Measurements from ENCODE around the gene CPT2.
"Not testable (repeated sequence)": the region's sequence is repeated elsewhere in the genome, so short reads cannot be mapped to it uniquely, and the experiment has no call there.

Gene CPT2

DNA sequence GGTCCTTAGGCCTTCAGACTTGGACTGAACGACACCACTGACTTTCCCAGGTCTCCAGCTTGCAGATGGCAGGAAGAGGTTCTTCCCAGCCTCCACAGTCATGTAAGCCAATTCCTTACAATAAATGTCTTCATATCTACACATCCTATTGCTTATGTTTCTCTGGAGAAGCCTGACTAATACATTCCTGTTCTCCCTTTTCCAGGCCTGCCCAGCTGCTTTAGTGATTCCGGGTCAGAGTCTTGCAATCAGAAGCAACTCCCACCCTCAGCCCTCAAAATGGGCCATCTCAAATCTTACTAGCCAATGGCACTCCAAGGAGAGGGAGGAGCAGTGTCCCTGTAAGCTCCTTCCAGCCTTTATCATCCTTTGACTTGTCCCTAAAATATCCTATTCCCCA lies 16.4 kb upstream of the CPT2 start:
- DNase-seq = no peak
- intact Hi-C loops (cut with DNase I) = no loop called here

DNA sequence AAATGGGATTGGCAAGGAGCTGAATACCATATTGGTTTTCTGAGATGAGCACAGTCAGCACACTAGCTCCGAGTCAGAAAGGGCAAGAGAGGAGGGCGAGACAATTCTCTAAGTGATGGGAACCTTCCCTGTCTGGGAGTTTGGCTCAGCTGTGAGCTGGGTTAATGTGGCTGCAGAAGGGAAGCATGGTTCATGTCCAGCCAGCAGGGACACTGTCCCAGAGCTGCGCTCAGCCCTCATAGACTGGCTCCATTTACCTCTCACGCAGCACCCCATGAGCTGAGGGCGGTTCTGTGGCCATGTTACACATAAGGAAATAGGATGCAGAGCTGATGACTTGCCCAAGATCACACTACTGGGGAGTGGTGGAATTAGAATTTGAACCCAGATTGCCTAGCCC lies 15.7 kb upstream of the CPT2 start:
- no peak for DNase-seq
- intact Hi-C loops (cut with DNase I) = no loop called here

DNA sequence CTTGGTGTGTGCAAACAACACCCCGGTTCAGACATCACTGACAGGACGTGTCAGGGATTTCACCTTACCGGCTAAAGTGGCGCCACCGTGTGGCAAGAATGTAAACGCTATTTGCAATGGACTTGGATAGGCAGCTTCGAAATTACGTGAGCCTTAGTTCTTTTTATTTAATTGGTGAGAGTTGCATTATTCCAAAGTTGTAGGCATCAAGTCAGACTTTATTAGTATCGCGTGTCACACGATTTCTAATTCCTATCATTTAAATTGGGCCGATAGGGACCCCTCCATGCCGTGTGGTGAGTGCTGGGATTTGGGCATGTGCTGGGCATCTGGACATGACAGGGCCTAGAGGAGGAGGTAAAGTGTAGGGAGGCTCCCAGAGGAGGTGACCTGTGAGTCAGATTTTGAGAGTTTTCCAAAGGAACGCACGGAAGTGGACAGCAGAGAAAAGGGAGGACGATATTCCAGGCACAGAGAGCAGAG lies 14.5 kb upstream of the CPT2 start:
- intact Hi-C loops (cut with DNase I) = no loop called here
- DNase-seq = peak; percentile 67 to 93 (median 86)

DNA sequence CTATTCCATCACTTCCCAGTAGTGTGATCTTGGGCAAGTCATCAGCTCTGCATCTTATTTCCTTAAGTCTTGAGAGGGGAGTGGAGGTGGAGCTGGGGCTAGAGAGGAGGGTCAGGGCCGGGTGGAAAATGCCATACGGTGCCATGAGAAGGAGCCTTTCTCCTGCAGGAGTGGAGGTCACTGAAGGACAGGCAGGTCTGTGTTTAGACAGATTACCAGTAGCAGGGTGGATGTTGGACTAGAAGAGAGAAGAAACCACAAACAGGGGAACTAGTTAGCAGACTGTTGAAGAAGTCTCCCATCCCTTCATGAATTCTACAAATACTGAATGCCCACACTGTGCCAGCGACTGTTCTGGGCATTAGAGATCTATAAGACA lies 13.9 kb upstream of the CPT2 start:
- no peak for DNase-seq
- intact Hi-C loops (cut with DNase I) = no loop called here

GRCh38 chr1:53183095-53183990 lies 13.3 kb upstream of the CPT2 start:
- intact Hi-C loops (cut with DNase I) = no loop called here
- no peak for DNase-seq

DNA sequence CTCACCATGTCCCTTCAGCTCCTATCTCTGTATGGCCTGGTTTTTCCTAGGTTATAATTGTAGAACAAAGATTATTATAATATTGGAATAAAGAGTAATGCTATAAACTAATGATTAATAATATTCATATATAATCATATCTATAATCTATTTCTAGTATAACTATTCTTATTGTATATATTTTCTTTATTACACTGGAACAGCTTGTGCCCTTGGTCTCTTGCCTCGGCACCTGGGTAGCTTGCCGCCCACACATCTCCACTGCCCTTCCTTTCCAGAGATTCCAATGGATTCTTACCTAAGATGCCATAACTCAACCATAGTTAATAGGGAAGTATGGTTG lies 10.7 kb upstream of the CPT2 start:
- DNase-seq; intact Hi-C loops (cut with DNase I): not testable (repeated sequence)

DNA sequence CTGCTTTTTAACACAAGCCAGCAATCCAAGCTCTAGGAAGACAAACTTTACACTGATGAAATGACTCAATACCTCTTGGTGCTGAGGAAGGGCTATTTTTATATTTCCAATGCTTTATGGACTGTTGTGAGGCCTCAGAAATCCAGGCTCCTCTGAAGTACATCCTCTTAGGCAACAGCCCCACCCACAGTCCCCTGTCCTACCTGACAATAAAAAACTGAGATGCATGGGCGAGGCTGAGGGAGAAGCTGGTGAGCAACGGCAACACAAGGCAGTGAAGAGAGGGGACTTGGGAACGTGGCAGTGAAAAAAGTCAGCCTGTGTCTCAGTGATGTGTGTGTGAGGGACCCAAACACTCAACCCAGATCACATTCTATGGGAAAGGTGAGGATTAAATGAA lies 10.1 kb upstream of the CPT2 start:
- DNase-seq = no peak
- intact Hi-C loops (cut with DNase I) = no loop called here

GRCh38 chr1:53187401-53187800 lies 9.2 kb upstream of the CPT2 start:
- DNase-seq = no peak
- intact Hi-C loops (cut with DNase I) = no loop called here

GRCh38 chr1:53188099-53188498 lies 8.5 kb upstream of the CPT2 start:
- DNase-seq = no peak
- intact Hi-C loops (cut with DNase I) = no loop called here

DNA sequence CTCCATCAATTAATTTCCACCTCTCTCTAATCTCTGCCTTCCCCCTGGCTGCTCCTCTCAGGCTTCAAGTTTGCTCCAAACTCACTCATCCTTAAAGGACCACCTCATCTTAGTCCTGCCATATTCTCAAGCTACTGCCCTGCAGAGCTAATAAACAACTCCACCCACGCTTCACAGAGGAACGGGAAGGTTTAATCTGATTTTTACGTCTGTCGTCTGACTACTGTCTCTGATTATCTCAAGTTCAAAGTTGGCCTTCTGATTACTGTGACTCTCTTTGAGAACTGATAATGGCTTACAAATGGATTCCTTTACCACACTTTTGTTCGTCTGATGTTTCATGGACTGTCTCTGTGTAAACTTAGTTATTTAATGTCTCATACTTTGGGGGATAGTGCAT lies 7.6 kb upstream of the CPT2 start:
- DNase-seq = no peak
- intact Hi-C loops (cut with DNase I) = no loop called here

- DNase-seq = no peak
- intact Hi-C loops (cut with DNase I) = no loop called here
Measured at GRCh38 chr1:53190210-53190611, 6.4 kb upstream of the CPT2 start.

GRCh38 chr1:53195246-53196016 lies 1.2 kb upstream of the CPT2 start:
- intact Hi-C loops (cut with DNase I) = no loop called here

GRCh38 chr1:53196017-53196484 lies 573 bp upstream of the CPT2 start:
- intact Hi-C loops (cut with DNase I) = no loop called here

More at GRCh38 chr1:53195246-53196016, 1.2 kb upstream of the CPT2 start:
- DNase-seq = no peak

DNA sequence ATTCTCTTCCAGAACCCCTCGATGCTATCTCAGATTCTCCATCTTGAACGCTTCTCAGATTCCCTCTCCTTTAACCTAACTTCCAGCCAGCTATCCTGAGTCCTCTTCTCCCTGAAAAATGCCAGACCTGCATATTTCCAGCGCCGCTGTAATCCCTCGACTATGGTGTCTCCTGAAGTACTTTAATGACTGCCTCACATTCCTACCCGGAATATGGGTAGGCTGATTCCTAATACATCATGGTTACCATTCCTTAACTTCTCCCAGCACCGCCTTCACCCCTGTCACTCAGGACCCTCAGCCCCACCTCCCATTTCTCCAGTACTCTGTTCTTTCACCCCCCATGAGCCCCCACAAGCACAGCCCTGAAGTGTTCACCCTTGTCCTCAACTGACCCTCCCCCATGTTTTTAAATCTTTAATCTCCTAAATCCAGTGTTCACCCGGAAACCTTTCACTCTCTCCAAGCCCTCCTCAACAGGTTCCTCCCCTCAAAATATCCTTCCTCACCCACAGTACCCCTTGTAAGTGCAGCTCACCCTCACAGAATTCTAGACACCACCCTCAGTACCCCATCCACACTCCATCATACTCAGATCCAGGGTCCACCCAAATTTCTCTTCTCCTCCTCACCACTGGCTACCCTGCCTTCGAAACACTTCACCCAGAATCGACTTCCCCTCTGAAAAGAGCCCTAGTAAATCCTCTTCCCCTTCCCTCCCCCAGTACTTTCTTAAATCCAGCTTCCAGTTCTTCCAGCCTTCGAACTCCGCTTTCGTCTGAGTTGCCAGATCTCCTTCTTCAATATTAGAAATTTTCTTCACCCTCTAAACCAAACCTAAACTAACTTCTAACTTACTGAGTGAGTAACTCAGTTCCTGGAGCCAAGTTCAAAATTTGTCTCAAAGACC lies 922 bp downstream of the CPT2 start:
- peak in 1 of 42 donors; percentile 10 for DNase-seq
- intact Hi-C loops (cut with DNase I) = no loop called here

More at GRCh38 chr1:53196017-53196484, 573 bp upstream of the CPT2 start:
- DNase-seq = peak in 1 of 42 donors; percentile 37

DNA sequence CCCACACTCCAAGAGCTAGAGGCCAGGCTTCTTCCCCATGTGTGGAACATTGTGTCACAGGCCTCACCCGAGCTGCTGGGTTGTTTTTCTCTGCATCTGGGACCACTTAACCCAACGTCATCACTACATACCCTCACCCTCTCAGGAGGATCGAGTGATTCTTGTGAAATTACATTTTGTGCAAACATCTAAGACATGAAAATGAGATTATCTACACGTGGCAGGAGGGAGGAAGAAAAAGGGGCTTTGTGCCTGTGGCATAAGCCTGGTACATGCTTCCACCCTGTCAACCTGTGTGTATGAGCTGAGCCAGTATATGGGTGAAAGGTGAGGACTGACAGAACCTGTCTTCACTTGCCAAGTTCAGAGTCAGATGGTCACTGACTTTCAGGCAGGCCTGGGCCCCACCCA lies 1.6 kb downstream of the CPT2 start:
- DNase-seq = no peak
- intact Hi-C loops (cut with DNase I) = no loop called here

DNA sequence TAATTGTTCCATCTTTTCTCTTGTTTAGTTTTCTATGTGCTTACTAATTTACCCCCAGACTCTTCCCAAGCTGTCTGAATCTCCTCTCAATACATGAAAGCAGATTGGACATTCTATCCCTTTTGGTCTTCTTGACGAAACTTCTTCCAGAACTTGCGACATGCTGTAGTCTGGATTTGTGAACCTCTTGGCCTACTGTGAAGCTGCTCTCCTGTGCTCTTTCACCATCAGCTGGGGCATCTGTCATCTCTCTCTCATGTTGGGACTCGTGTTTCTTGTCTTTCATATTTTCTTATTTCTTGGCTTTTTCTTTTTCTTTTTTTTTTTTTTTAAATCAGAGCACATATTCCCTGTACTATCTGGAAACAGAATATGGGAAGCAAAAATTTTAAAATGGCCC lies 6.8 kb downstream of the CPT2 start:
- intact Hi-C loops (cut with DNase I) = no loop called here
- DNase-seq = no peak

DNA sequence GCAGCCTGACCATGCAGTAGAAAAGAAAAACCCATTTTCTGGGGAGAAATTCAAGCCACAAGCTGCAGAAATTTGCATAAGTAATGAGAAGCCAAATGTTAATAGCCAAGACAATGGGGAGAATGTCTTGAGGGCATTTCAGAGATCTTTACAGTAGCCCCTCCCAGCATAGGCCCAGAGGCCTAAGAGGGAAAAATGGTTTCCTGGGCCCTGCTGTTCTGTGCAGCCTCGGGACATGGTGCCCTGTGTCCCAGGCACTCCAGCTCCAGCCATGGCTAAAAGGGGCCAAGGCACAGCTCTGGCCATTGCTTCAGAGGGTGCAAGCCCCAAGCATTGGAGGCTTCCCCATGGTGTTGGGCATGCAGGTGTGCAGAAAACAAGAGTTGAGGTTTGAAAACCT lies 8.9 kb downstream of the CPT2 start:
- DNase-seq; intact Hi-C loops (cut with DNase I): not testable (repeated sequence)

DNA sequence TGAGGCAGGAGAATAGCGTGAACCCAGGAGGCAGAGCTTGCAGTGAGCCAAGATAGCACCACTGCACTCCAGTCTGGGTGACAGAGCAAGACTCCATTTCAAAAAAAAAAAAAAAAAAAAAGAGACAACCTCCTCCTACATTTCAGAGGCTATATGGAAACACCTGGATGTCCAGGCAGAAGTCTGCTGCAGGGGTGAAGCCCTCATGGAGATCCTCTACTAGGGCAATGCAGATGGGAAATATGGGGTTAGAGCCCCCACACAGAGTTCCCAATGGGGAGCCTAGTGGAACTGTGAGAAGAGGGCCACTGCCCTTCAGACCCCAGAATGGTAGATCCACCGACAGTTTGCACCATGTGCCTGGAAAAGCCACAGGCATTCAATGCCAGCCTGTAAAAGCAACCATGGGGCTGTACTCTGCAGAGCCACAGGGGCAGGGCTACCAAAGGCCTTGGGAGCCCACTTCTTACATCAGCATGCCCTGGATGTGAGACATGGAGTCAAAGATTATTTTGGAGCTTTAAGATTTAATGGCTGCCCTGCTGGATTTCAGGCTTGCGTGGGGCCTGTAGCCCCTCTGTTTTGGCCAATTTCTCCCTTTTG lies 9.6 kb downstream of the CPT2 start:
- intact Hi-C loops (cut with DNase I); DNase-seq: not testable (repeated sequence)
